Uterus (tissue), 2 donors: ENCODE measurements around the gene RNASE13.

Experiments
- CTCF ChIP-seq, 4 experiments: fragments of 200-600 bp in 2 of 4; fragments of 450-650 bp in 2 of 4; sonication (generic) in 2 of 4; IDR thresholded peaks; one replicate each; pipeline ENCODE4 v1.5.1; 2016 to 2019; ENCODE audit warnings: antibody characterized with exemption in 4 of 4, mild to moderate bottlenecking in 2 of 4, moderate library complexity in 1 of 4
- POLR2A ChIP-seq, 2 donors: fragments of 450-650 bp; IDR thresholded peaks; one replicate each; pipeline ENCODE4 v1.6.1; 2016; ENCODE audit warnings: antibody characterized with exemption in 2 of 2, mild to moderate bottlenecking in 1 of 2, moderate library complexity in 1 of 2

- TF ChIP-seq CTCF (IDR thresholded peaks at IDR 0.05) (no peak), POLR2A (IDR thresholded peaks at IDR 0.05) (no peak)
Measured at GRCh38 chr14:21023817-21024584, 10.6 kb downstream of the RNASE13 start.
